ENCODE data around the gene BBIP1.

BBIP1 gene

GRCh38 chr10:110872984-110873923 lies 45.7 kb downstream of the BBIP1 start:
- TF ChIP-seq BHLHE40 (IDR thresholded peaks at IDR 0.05; ENCODE audit: borderline replicate concordance) (no peak), SUZ12 (IDR thresholded peaks at IDR 0.05) (no peak), HDGF (IDR thresholded peaks at IDR 0.05; ENCODE audit: borderline replicate concordance) (no peak), TARDBP (IDR thresholded peaks at IDR 0.05) (no peak), PKNOX1 (IDR thresholded peaks at IDR 0.05) (no peak), LEF1 (IDR thresholded peaks at IDR 0.05; ENCODE audit: borderline replicate concordance) (no peak), CTBP1 (IDR thresholded peaks at IDR 0.05; ENCODE audit: borderline replicate concordance) (no peak), L3MBTL2 (conservative IDR thresholded peaks at IDR 0.05) (no peak), ELF4 (IDR thresholded peaks at IDR 0.05) (no peak), ZNF384 (IDR thresholded peaks at IDR 0.05) (no peak), NFRKB (IDR thresholded peaks at IDR 0.05) (no peak), FOXM1 (IDR thresholded peaks at IDR 0.05; ENCODE audit: borderline replicate concordance) (no peak), ARNT (IDR thresholded peaks at IDR 0.05) (no peak), FOXA1 (IDR thresholded peaks at IDR 0.05) (no peak)
- no peak for DNase-seq (ENCODE audit: extremely low spot score)
- POLR2A ChIA-PET = interaction anchor here (0.7 to 1.8 kb wide), 7 partner anchors 12 to 71 kb away, joined by 3 to 9 read pairs (median 4); no protein-coding TSS in a partner anchor
- CTCF ChIA-PET = no interaction called here

- ChIA-PET CTCF (no interaction called here), POLR2A (interaction anchor here (0.7 to 1.8 kb wide), 11 partner anchors 11 to 70 kb away, joined by 3 to 11 read pairs (median 4); no protein-coding TSS in a partner anchor)
- peak; percentile 61 for DNase-seq (ENCODE audit: extremely low spot score)
- no peak for TF ChIP-seq NFRKB (IDR thresholded peaks at IDR 0.05)
- peak; percentile 67 for TF ChIP-seq PKNOX1 (IDR thresholded peaks at IDR 0.05)
- TF ChIP-seq CTBP1 (IDR thresholded peaks at IDR 0.05; ENCODE audit: borderline replicate concordance) = no peak
- peak; percentile 92 for TF ChIP-seq L3MBTL2 (conservative IDR thresholded peaks at IDR 0.05)
- 0 out of 2 replicates have a peak, but pooled peaks have one; percentile 7 for TF ChIP-seq FOXM1 (IDR thresholded peaks at IDR 0.05; ENCODE audit: borderline replicate concordance)
Measured at GRCh38 chr10:110872145-110872983, 46.6 kb downstream of the BBIP1 start.

- no peak for TF ChIP-seq ELF4 (IDR thresholded peaks at IDR 0.05)
- TF ChIP-seq L3MBTL2 (conservative IDR thresholded peaks at IDR 0.05) = peak; percentile 82
- TF ChIP-seq HDGF (IDR thresholded peaks at IDR 0.05; ENCODE audit: borderline replicate concordance) = peak; percentile 66; the same call in 1 of the 2 replicates
- peak; percentile 99 for DNase-seq (ENCODE audit: extremely low spot score)
- CTCF ChIA-PET = no interaction called here
- POLR2A ChIA-PET = interaction anchor here (0.7 to 1.2 kb wide), 12 partner anchors 9 to 69 kb away, joined by 3 to 11 read pairs (median 4); partner anchors contain the start of gene BBIP1
Measured at GRCh38 chr10:110871298-110872084, 47.5 kb downstream of the BBIP1 start, which contains the start of gene PDCD4. Gene PDCD4 (plus strand): TSS chr10:110871928. CDS start chr10:110876028, 4,100 bp downstream.

- TF ChIP-seq FOXM1 (IDR thresholded peaks at IDR 0.05; ENCODE audit: borderline replicate concordance) = no peak
- TF ChIP-seq HDGF (IDR thresholded peaks at IDR 0.05; ENCODE audit: borderline replicate concordance) = no peak
- no peak for TF ChIP-seq PKNOX1 (IDR thresholded peaks at IDR 0.05)
- TF ChIP-seq TARDBP (IDR thresholded peaks at IDR 0.05) = no peak
- TF ChIP-seq LEF1 (IDR thresholded peaks at IDR 0.05; ENCODE audit: borderline replicate concordance) = no peak
- no peak for TF ChIP-seq BHLHE40 (IDR thresholded peaks at IDR 0.05; ENCODE audit: borderline replicate concordance)
- no peak for TF ChIP-seq SP1 (IDR thresholded peaks at IDR 0.05)
- TF ChIP-seq NFRKB (IDR thresholded peaks at IDR 0.05) = no peak
- DNase-seq (ENCODE audit: extremely low spot score) = no peak
- CTCF ChIA-PET = no interaction called here
- POLR2A ChIA-PET = interaction anchor here (0.8 to 1.2 kb wide), 5 partner anchors 12 to 67 kb away, joined by 4 to 11 read pairs (median 6); partner anchors contain the start of gene BBIP1
Measured at GRCh38 chr10:110870823-110871297, 48.1 kb downstream of the BBIP1 start.

GRCh38 chr10:110868981-110869380 lies 50.0 kb downstream of the BBIP1 start:
- POLR2A ChIA-PET = interaction anchor here (1.6 kb wide), 1 partner anchor 10 kb away, joined by 7 read pairs; no protein-coding TSS in a partner anchor
- TF ChIP-seq NFRKB (IDR thresholded peaks at IDR 0.05) = no peak
- TF ChIP-seq HDGF (IDR thresholded peaks at IDR 0.05; ENCODE audit: borderline replicate concordance) = no peak
- no peak for TF ChIP-seq SP1 (IDR thresholded peaks at IDR 0.05)
- TF ChIP-seq FOXA1 (IDR thresholded peaks at IDR 0.05) = no peak
- TF ChIP-seq L3MBTL2 (conservative IDR thresholded peaks at IDR 0.05) = no peak
- TF ChIP-seq BHLHE40 (IDR thresholded peaks at IDR 0.05; ENCODE audit: borderline replicate concordance) = no peak
- CTCF ChIA-PET = no interaction called here
- DNase-seq (ENCODE audit: extremely low spot score) = no peak

Data from HEK293T (cell line).